ENCODE measurements around the gene TMEM52. TPM values are rescaled to one million over a fixed set of nuclear protein-coding genes. Genes with fewer than 3 reads are reported as not detected.

The TMEM52 gene
- total and polyA plus RNA-seq, 2 of the 13 experiments (the other 11 are each of a cell fraction or from before 2014, with no cell fraction given), result 13.2 to 18.7 TPM

DNA sequence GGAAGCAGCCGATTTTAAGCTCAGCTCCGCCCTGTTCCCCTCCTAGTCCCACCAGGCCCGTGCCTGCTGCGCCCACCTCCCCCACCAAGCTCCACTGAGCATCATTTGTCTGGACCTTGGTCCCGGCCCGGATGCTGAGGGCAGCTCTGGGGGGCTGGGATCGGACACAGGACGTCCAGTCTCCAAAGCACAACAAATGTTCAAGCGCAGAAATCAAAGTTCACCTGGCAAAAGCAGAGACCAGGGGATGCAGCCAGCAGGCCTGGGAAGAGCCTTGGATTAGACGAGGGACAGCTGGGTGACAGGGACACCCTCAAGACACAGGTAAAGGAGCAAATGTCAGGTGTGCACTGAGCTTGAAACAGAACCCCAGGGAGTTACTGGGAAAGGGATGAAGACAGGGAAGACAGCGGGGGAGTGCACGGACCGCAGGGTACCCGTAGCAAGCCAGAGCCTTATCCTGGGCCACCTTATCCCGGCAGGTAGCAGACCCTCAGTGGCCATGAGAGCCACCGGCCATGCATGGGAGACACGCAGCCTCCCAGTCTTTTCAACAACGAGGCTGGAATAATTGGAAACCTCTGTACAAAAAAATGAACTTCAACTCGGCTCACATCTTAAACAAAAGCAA lies 22.2 kb upstream of the TMEM52 start (continued):
- TF ChIP-seq, protein P1, sequence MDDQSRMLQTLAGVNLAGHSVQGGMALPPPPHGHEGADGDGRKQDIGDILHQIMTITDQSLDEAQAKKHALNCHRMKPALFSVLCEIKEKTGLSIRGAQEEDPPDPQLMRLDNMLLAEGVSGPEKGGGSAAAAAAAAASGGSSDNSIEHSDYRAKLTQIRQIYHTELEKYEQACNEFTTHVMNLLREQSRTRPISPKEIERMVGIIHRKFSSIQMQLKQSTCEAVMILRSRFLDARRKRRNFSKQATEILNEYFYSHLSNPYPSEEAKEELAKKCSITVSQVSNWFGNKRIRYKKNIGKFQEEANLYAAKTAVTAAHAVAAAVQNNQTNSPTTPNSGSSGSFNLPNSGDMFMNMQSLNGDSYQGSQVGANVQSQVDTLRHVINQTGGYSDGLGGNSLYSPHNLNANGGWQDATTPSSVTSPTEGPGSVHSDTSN (CRISPR knock-in tag; IDR thresholded peaks at IDR 0.05; ENCODE audit: borderline replicate concordance), result no peak
- TF ChIP-seq, protein P2, sequence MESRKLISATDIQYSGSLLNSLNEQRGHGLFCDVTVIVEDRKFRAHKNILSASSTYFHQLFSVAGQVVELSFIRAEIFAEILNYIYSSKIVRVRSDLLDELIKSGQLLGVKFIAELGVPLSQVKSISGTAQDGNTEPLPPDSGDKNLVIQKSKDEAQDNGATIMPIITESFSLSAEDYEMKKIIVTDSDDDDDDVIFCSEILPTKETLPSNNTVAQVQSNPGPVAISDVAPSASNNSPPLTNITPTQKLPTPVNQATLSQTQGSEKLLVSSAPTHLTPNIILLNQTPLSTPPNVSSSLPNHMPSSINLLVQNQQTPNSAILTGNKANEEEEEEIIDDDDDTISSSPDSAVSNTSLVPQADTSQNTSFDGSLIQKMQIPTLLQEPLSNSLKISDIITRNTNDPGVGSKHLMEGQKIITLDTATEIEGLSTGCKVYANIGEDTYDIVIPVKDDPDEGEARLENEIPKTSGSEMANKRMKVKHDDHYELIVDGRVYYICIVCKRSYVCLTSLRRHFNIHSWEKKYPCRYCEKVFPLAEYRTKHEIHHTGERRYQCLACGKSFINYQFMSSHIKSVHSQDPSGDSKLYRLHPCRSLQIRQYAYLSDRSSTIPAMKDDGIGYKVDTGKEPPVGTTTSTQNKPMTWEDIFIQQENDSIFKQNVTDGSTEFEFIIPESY (CRISPR knock-in tag; IDR thresholded peaks at IDR 0.05), result no peak
- TF ChIP-seq RAD51 (IDR thresholded peaks at IDR 0.05; ENCODE audit: borderline replicate concordance) (no peak), YEATS2 (CRISPR knock-in tag; IDR thresholded peaks at IDR 0.05; ENCODE audit: borderline replicate concordance) (no peak), ZNF577 (CRISPR knock-in tag; IDR thresholded peaks at IDR 0.05; ENCODE audit: borderline replicate concordance, low read depth) (no peak), MED13 (CRISPR knock-in tag; IDR thresholded peaks at IDR 0.05) (0 out of 2 replicates have a peak, but pooled peaks have one; percentile 51), YEATS4 (CRISPR knock-in tag; IDR thresholded peaks at IDR 0.05; ENCODE audit: borderline replicate concordance) (peak; percentile 82; the same call in 1 of the 2 replicates), HNRNPUL1 (IDR thresholded peaks at IDR 0.05; ENCODE audit: low read depth, low read length) (no peak), ZNF790 (CRISPR knock-in tag; IDR thresholded peaks at IDR 0.05; ENCODE audit: borderline replicate concordance) (no peak), ZNF546 (CRISPR knock-in tag; conservative IDR thresholded peaks at IDR 0.05) (no peak), ZNF878 (CRISPR knock-in tag; IDR thresholded peaks at IDR 0.05) (no peak), ZNF569 (CRISPR knock-in tag; IDR thresholded peaks at IDR 0.05; ENCODE audit: borderline replicate concordance) (no peak), ZNF720 (CRISPR knock-in tag; IDR thresholded peaks at IDR 0.05) (no peak), ZNF30 (CRISPR knock-in tag; IDR thresholded peaks at IDR 0.05) (no peak), EZH2 (conservative IDR thresholded peaks at IDR 0.05; ENCODE audit: low read depth, low read length) (no peak)
- TF ChIP-seq, protein P3, sequence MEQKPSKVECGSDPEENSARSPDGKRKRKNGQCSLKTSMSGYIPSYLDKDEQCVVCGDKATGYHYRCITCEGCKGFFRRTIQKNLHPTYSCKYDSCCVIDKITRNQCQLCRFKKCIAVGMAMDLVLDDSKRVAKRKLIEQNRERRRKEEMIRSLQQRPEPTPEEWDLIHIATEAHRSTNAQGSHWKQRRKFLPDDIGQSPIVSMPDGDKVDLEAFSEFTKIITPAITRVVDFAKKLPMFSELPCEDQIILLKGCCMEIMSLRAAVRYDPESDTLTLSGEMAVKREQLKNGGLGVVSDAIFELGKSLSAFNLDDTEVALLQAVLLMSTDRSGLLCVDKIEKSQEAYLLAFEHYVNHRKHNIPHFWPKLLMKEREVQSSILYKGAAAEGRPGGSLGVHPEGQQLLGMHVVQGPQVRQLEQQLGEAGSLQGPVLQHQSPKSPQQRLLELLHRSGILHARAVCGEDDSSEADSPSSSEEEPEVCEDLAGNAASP (CRISPR knock-in tag; IDR thresholded peaks at IDR 0.05; ENCODE audit: borderline replicate concordance), result peak; percentile 71; the same call in 1 of the 2 replicates
- TF ChIP-seq, protein P4, sequence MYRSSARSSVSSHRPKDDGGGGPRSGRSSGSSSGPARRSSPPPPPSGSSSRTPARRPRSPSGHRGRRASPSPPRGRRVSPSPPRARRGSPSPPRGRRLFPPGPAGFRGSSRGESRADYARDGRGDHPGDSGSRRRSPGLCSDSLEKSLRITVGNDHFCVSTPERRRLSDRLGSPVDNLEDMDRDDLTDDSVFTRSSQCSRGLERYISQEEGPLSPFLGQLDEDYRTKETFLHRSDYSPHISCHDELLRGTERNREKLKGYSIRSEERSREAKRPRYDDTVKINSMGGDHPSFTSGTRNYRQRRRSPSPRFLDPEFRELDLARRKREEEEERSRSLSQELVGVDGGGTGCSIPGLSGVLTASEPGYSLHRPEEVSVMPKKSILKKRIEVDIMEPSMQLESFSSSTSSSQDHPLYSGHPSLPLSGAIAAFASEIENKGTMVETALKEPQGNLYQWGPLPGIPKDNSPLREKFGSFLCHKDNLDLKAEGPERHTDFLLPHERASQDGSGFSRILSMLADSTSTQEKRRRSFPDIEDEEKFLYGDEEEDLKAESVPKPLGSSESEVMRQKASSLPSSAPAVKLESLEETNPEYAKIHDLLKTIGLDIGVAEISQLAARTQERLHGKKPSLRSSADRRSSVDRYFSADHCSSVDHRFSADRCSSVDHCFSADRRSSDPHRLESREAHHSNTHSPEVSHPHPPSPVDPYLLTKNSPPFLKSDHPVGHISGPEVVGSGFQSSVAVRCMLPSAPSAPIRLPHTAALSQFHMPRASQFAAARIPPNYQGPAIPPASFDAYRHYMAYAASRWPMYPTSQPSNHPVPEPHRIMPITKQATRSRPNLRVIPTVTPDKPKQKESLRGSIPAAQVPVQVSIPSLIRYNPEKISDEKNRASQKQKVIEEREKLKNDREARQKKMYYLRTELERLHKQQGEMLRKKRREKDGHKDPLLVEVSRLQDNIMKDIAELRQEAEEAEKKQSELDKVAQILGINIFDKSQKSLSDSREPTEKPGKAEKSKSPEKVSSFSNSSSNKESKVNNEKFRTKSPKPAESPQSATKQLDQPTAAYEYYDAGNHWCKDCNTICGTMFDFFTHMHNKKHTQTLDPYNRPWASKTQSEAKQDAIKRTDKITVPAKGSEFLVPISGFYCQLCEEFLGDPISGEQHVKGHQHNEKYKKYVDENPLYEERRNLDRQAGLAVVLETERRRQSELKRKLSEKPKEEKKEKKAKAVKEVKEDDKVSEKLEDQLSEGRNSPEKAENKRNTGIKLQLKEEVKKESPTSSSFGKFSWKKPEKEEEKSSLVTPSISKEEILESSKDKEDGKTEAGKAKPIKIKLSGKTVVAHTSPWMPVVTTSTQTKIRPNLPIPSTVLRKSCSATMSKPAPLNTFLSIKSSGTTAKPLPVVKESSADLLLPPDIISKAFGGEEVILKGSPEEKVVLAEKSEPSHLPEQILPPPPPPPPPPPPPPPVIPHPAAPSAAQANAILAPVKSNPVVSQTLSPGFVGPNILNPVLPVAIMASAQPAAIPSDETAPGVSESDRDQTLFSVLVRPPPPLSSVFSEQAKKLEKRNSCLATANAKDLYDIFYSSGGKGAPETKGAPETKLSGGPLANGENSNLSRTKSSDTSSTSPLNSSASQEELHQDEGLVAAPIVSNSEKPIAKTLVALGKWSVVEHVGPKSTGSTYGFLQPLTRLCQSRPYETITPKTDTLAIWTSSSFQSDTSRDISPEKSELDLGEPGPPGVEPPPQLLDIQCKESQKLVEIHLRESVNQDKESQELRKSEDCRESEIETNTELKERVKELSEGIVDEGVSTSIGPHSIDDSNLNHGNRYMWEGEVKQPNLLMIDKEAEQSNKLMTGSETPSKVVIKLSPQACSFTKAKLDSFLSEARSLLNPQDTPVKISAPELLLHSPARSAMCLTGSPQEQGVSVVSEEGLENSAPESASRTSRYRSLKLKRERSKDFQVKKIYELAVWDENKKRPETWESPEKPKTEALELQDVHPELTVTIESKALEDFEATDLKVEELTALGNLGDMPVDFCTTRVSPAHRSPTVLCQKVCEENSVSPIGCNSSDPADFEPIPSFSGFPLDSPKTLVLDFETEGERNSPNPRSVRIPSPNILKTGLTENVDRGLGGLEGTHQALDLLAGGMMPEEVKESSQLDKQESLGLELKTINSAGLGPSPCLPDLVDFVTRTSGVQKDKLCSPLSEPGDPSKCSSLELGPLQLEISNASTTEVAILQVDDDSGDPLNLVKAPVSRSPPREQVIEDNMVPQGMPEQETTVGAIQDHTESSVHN (CRISPR knock-in tag; IDR thresholded peaks at IDR 0.05), result no peak
